ENCODE results near the gene ADGRB3.

ADGRB3 gene

GRCh38 chr6:68967549-68968300, 332.6 kb downstream of the ADGRB3 start:
- Histone ChIP-seq H3K4me3 (ENCODE audit: low read depth, low read length, poor library complexity, severe bottlenecking) (no peak overlapping the region), H4K20me1 (ENCODE audit: insufficient read depth, low read length) (no peaks in the 10 kb centered on the region), H3K27me3 (ENCODE audit: insufficient read depth, low read length) (0 out of 2 replicates have a peak, but pooled peaks cover 4% of the 10 kb centered on the region), H3K9ac (ENCODE audit: low read length) (no peak overlapping the region), H3K9me2 (ENCODE audit: low read depth, low read length) (no peaks in the 10 kb centered on the region), H3F3A (ENCODE audit: insufficient read depth, low read length) (no peaks in the 10 kb centered on the region), H3K27ac (ENCODE audit: low read depth, low read length, poor library complexity, severe bottlenecking) (no peak overlapping the region), H3K9me3 (ENCODE audit: low read length) (no peaks in the 10 kb centered on the region), H2AFZ (ENCODE audit: low read length) (0 out of 2 replicates have a peak overlapping the region, but pooled peaks have one; percentile 15), H3K4me2 (ENCODE audit: low read length) (no peak overlapping the region), H3K36me3 (ENCODE audit: insufficient read depth, low read length) (no peaks in the 10 kb centered on the region), H3K4me1 (ENCODE audit: insufficient read depth, low read length, severe bottlenecking) (peaks cover 6% of the 10 kb centered on the region), H3K79me2 (ENCODE audit: insufficient read depth, low read length) (no peaks in the 10 kb centered on the region)
- TF ChIP-seq EZH2 (IDR thresholded peaks at IDR 0.05; ENCODE audit: borderline replicate concordance, low read length) = no peak
- peak; percentile 87 for TF ChIP-seq CTCF (IDR thresholded peaks at IDR 0.05; ENCODE audit: low read length)

- Histone ChIP-seq H3K4me3 (ENCODE audit: low read depth, low read length, poor library complexity, severe bottlenecking) (no peak overlapping the region), H3K27me3 (ENCODE audit: insufficient read depth, low read length) (0 out of 2 replicates have a peak, but pooled peaks cover 4% of the 10 kb centered on the region), H3K27ac (ENCODE audit: low read depth, low read length, poor library complexity, severe bottlenecking) (no peak overlapping the region), H3K36me3 (ENCODE audit: insufficient read depth, low read length) (no peaks in the 10 kb centered on the region), H3K79me2 (ENCODE audit: insufficient read depth, low read length) (no peaks in the 10 kb centered on the region), H2AFZ (ENCODE audit: low read length) (no peak overlapping the region), H3K9ac (ENCODE audit: low read length) (no peak overlapping the region), H4K20me1 (ENCODE audit: insufficient read depth, low read length) (no peaks in the 10 kb centered on the region), H3K9me2 (ENCODE audit: low read depth, low read length) (no peaks in the 10 kb centered on the region), H3K9me3 (ENCODE audit: low read length) (no peaks in the 10 kb centered on the region), H3K4me2 (ENCODE audit: low read length) (no peak overlapping the region), H3F3A (ENCODE audit: insufficient read depth, low read length) (no peaks in the 10 kb centered on the region), H3K4me1 (ENCODE audit: insufficient read depth, low read length, severe bottlenecking) (peaks cover 6% of the 10 kb centered on the region)
- TF ChIP-seq EZH2 (IDR thresholded peaks at IDR 0.05; ENCODE audit: borderline replicate concordance, low read length) (no peak), CTCF (IDR thresholded peaks at IDR 0.05; ENCODE audit: low read length) (no peak)
Observed at GRCh38 chr6:68968301-68968649, 333.2 kb downstream of the ADGRB3 start.

- no peaks in the 10 kb centered on the region for H3K9me2 ChIP-seq (ENCODE audit: low read depth, low read length)
- no peaks in the 10 kb centered on the region for H3K36me3 ChIP-seq (ENCODE audit: insufficient read depth, low read length)
- H3K4me1 ChIP-seq (ENCODE audit: insufficient read depth, low read length, severe bottlenecking) = no peaks in the 10 kb centered on the region
- H4K20me1 ChIP-seq (ENCODE audit: insufficient read depth, low read length) = no peaks in the 10 kb centered on the region
- H3K27me3 ChIP-seq (ENCODE audit: insufficient read depth, low read length) = no peaks in the 10 kb centered on the region
- no peak overlapping the region for H3K4me3 ChIP-seq (ENCODE audit: low read depth, low read length, poor library complexity, severe bottlenecking)
- no peaks in the 10 kb centered on the region for H3F3A ChIP-seq (ENCODE audit: insufficient read depth, low read length)
- H3K9ac ChIP-seq (ENCODE audit: low read length) = no peak overlapping the region
- no peaks in the 10 kb centered on the region for H3K79me2 ChIP-seq (ENCODE audit: insufficient read depth, low read length)
- H2AFZ ChIP-seq (ENCODE audit: low read length) = no peak overlapping the region
- H3K9me3 ChIP-seq (ENCODE audit: low read length) = no peaks in the 10 kb centered on the region
- no peak for TF ChIP-seq CTCF (IDR thresholded peaks at IDR 0.05; ENCODE audit: low read length)
- H3K27ac ChIP-seq (ENCODE audit: low read depth, low read length, poor library complexity, severe bottlenecking) = no peak overlapping the region
- H3K4me2 ChIP-seq (ENCODE audit: low read length) = no peak overlapping the region
Observed at GRCh38 chr6:68973066-68973465, 338.0 kb downstream of the ADGRB3 start.
